ENCODE data around the gene OTOF. TPM values are rescaled to one million over a fixed set of nuclear protein-coding genes. Genes with fewer than 3 reads are reported as not detected.

The OTOF gene
- total RNA-seq, 1 donor, result not detected

- Histone ChIP-seq H4K20me1 (ENCODE audit: insufficient read depth, low read length) (no peaks in the 10 kb centered on the region), H3K36me3 (ENCODE audit: insufficient read depth, low read length) (no peaks in the 10 kb centered on the region), H3K79me2 (ENCODE audit: insufficient read depth, low read length) (no peaks in the 10 kb centered on the region), H3K4me1 (ENCODE audit: insufficient read depth, low read length) (no peaks in the 10 kb centered on the region), H2AFZ (ENCODE audit: low read length) (no peak overlapping the region), H3K27me3 (ENCODE audit: insufficient read depth, low read length) (peaks cover 7% of the 10 kb centered on the region), H3K9me3 (ENCODE audit: low read depth, low read length) (no peaks in the 10 kb centered on the region), H3K4me3 (ENCODE audit: insufficient read depth, low read length) (no peak overlapping the region), H3K4me2 (ENCODE audit: insufficient read depth, low read length) (no peak overlapping the region), H3K27ac (ENCODE audit: low read depth, low read length) (no peak overlapping the region)
- no peak for DNase-seq (ENCODE audit: insufficient read length, low spot score, missing footprints)
- TF ChIP-seq CTCF (IDR thresholded peaks at IDR 0.05; ENCODE audit: extremely low read depth, low read depth, low read length), result no peak
Measured at GRCh38 chr2:26411419-26411818, 66.5 kb downstream of the OTOF start.

DNA sequence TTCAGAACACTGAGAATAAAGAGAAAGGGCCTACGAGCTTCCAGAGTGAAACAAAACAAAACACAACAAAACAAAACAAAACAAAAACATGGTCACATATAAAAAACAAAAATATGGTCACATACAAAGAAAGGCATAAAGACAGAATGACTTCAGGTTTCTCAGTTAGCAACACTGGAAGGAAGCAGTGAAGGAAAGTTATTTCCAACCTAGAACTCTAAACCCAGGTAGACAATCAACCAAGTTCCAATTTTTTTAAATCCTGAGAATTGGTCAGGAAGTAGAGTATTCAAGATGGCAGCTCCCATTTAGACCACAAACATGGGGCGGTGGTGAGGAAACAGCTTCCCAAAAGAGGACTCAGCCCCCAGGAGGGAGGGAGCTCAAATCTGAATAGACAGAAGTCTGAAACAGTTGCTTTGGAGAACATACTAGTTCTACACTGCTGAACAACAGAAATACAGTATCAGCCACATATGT lies 67.1 kb downstream of the OTOF start:
- Histone ChIP-seq H4K20me1 (ENCODE audit: insufficient read depth, low read length) (no peaks in the 10 kb centered on the region), H3K79me2 (ENCODE audit: insufficient read depth, low read length) (no peaks in the 10 kb centered on the region), H3K27ac (ENCODE audit: low read depth, low read length) (no peak overlapping the region), H3K4me2 (ENCODE audit: insufficient read depth, low read length) (no peak overlapping the region), H3K27me3 (ENCODE audit: insufficient read depth, low read length) (peaks cover 7% of the 10 kb centered on the region), H2AFZ (ENCODE audit: low read length) (no peak overlapping the region), H3K4me3 (ENCODE audit: insufficient read depth, low read length) (no peak overlapping the region), H3K36me3 (ENCODE audit: insufficient read depth, low read length) (no peaks in the 10 kb centered on the region), H3K4me1 (ENCODE audit: insufficient read depth, low read length) (no peaks in the 10 kb centered on the region), H3K9me3 (ENCODE audit: low read depth, low read length) (no peaks in the 10 kb centered on the region)
- no peak for TF ChIP-seq CTCF (IDR thresholded peaks at IDR 0.05; ENCODE audit: extremely low read depth, low read depth, low read length)
- DNase-seq (ENCODE audit: insufficient read length, low spot score, missing footprints), result no peak

DNA sequence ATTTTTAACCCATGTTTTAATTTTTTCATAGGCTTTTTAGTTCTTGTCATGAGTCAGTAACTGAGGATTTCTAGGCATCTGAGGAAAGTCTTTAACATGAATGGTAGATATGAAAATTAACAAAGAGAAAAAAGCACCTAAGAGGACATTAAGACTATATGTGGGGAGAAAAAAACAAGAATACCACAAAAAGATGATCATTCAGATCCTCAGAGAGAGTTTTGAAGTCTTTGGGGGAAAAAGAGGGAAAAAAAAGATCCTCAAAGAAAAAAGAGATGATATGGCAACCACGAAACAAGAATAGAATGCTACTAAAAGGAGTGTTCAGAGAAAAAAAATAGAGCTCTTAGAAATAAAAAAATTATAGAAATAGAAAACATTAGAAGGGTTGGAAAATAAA lies 68.1 kb downstream of the OTOF start:
- no peak overlapping the region for H3K4me2 ChIP-seq (ENCODE audit: insufficient read depth, low read length)
- DNase-seq (ENCODE audit: insufficient read length, low spot score, missing footprints), result no peak
- no peaks in the 10 kb centered on the region for H3K36me3 ChIP-seq (ENCODE audit: insufficient read depth, low read length)
- H3K4me1 ChIP-seq (ENCODE audit: insufficient read depth, low read length), result no peaks in the 10 kb centered on the region
- TF ChIP-seq CTCF (IDR thresholded peaks at IDR 0.05; ENCODE audit: extremely low read depth, low read depth, low read length), result no peak
- no peaks in the 10 kb centered on the region for H3K79me2 ChIP-seq (ENCODE audit: insufficient read depth, low read length)
- no peak overlapping the region for H3K27ac ChIP-seq (ENCODE audit: low read depth, low read length)
- no peaks in the 10 kb centered on the region for H4K20me1 ChIP-seq (ENCODE audit: insufficient read depth, low read length)
- no peak overlapping the region for H2AFZ ChIP-seq (ENCODE audit: low read length)
- H3K27me3 ChIP-seq (ENCODE audit: insufficient read depth, low read length), result peaks cover 7% of the 10 kb centered on the region
- no peaks in the 10 kb centered on the region for H3K9me3 ChIP-seq (ENCODE audit: low read depth, low read length)
- H3K4me3 ChIP-seq (ENCODE audit: insufficient read depth, low read length), result no peak overlapping the region

DNA sequence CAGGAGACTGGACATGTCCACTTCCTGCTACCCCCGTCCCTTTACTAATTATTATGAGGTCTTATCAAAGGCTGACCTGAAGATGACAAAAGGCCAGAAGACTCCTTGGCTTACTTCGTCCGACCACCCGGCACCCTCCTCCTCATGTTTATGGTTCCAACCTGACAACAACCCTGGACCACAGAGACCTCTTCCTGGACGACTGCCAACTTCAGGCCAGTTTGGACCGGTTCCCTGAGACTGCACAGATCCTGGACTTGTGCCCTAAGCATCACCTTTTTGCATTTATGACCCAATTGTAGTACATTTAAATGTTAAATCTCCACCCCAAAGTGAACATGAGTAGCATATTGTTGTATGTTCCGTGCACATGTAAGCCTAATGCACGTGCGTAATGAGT lies 70.4 kb downstream of the OTOF start:
- no peak overlapping the region for H3K4me3 ChIP-seq (ENCODE audit: insufficient read depth, low read length)
- H3K79me2 ChIP-seq (ENCODE audit: insufficient read depth, low read length), result no peaks in the 10 kb centered on the region
- no peak for DNase-seq (ENCODE audit: insufficient read length, low spot score, missing footprints)
- H3K4me1 ChIP-seq (ENCODE audit: insufficient read depth, low read length), result no peaks in the 10 kb centered on the region
- H3K36me3 ChIP-seq (ENCODE audit: insufficient read depth, low read length), result no peaks in the 10 kb centered on the region
- no peak overlapping the region for H2AFZ ChIP-seq (ENCODE audit: low read length)
- TF ChIP-seq CTCF (IDR thresholded peaks at IDR 0.05; ENCODE audit: extremely low read depth, low read depth, low read length), result no peak
- H3K4me2 ChIP-seq (ENCODE audit: insufficient read depth, low read length), result no peak overlapping the region
- no peaks in the 10 kb centered on the region for H4K20me1 ChIP-seq (ENCODE audit: insufficient read depth, low read length)
- H3K27me3 ChIP-seq (ENCODE audit: insufficient read depth, low read length), result peaks cover 7% of the 10 kb centered on the region
- no peaks in the 10 kb centered on the region for H3K9me3 ChIP-seq (ENCODE audit: low read depth, low read length)
- H3K27ac ChIP-seq (ENCODE audit: low read depth, low read length), result no peak overlapping the region

Other genes starting within 250 kb of the OTOF start
- gene HADHA, start 233.5 kb downstream of the OTOF start, total RNA-seq, result 113 and 117 TPM in 2 replicates
- 119 and 143 TPM in 2 replicates for gene HADHB, start 233.2 kb downstream of the OTOF start, total RNA-seq
- 11.6 and 13.0 TPM in 2 replicates for gene SELENOI, start 132.0 kb downstream of the OTOF start, total RNA-seq
- gene ADGRF3, start 131.3 kb downstream of the OTOF start, total RNA-seq, result under 0.01 and 0.59 TPM in 2 replicates
- gene DRC1, start 76.2 kb downstream of the OTOF start, total RNA-seq, result under 0.01 and 0.36 TPM in 2 replicates
- gene CIB4, start 163.2 kb upstream of the OTOF start, total RNA-seq, result not detected in 2 replicates
- not detected in 2 replicates for gene KCNK3, start 214.6 kb upstream of the OTOF start, total RNA-seq

Data from osteoblast (primary cell).